Effector memory CD4-positive, alpha-beta T cell (primary cell): ENCODE results near the gene EPAS1.

Experiments
- DNase-seq, 3 donors: peaks; one replicate each; pipeline ENCODE4 v3.0.0-alpha.2; 2020
- H3K27ac ChIP-seq: 2 replicates; pipeline ENCODE4 v1.7.0; 2013; ENCODE audit warnings: mild to moderate bottlenecking, low read length, moderate library complexity; ENCODE audit not compliant: insufficient read depth, poor library complexity, severe bottlenecking
- H3K27me3 ChIP-seq: replicated peaks from 2 replicates; pipeline ENCODE4 v1.7.0; 2013; ENCODE audit warnings: mild to moderate bottlenecking, low read length; ENCODE audit not compliant: insufficient read depth, control insufficient read depth, poor library complexity, severe bottlenecking
- H3K36me3 ChIP-seq: 2 replicates; pipeline ENCODE4 v1.7.0; 2013; ENCODE audit warnings: mild to moderate bottlenecking, low read length, moderate library complexity; ENCODE audit not compliant: control insufficient read depth, insufficient read depth
- H3K4me1 ChIP-seq: 2 replicates; pipeline ENCODE4 v1.7.0; 2013; ENCODE audit warnings: low read length, mild to moderate bottlenecking; ENCODE audit not compliant: control insufficient read depth, insufficient read depth, poor library complexity, severe bottlenecking
- H3K4me3 ChIP-seq: 2 replicates; pipeline ENCODE4 v1.7.0; 2013; ENCODE audit warnings: low read length, low read depth, mild to moderate bottlenecking; ENCODE audit not compliant: insufficient read depth, poor library complexity, severe bottlenecking
- H3K9me3 ChIP-seq: 2 replicates; pipeline ENCODE4 v1.7.0; 2013; ENCODE audit warnings: mild to moderate bottlenecking, low read length, moderate library complexity; ENCODE audit not compliant: control insufficient read depth
- total RNA-seq, 3 donors: gene quantifications; one replicate each; lab custom pipeline; 2026; lab: John Stamatoyannopoulos, UW

EPAS1 gene
- total RNA-seq: 4.6 to 14.9 (median 4.8) reads per million in 3 donors

DNA sequence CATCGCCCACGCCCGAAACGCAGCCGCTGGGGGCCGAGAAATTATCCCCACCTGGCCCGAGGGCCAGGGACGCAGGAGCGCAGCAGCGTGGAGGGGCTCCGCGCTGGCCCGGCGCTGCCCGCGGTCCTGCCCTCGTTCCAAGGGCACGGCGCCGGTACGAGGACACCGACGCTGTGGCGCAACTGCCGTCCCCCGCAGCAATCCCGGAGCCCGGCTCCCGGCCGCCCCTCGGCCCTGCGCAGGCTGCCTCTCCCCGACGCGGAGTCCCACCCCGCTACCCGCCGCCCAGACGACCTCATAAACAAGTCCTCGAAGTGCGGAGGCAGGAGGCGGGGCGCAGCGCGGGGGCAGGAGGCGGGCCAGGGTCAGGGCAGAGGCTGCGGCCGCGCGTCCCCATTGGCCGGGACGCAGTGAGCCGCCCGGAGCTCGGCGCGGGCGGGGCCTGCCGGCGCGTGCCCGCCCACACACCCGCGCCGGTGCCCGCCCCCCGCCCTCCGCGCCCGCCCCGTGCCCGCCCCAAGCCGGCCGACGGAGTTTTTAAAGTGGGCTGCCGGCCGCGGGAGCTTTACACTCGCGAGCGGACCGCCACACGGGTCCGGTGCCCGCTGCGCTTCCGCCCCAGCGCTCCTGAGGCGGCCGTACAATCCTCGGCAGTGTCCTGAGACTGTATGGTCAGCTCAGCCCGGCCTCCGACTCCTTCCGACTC, at the start of gene EPAS1:
EPAS1 (plus strand) TSS at position 568 of the 706 bp plus-strand sequence. CDS start 505 bp downstream, outside the sequence.
- peaks cover 22% of the 10 kb centered on the region for H3K27me3 ChIP-seq
- H3K36me3 ChIP-seq: no peaks in the 10 kb centered on the region
- H3K4me1 ChIP-seq: peaks cover 24% of the 10 kb centered on the region
- peak within 1 kb of the TSS; percentile 12 for H3K27ac ChIP-seq
- DNase-seq: peak; percentile 74 to 84 (median 80)
- no peaks in the 10 kb centered on the region for H3K9me3 ChIP-seq
- H3K4me3 ChIP-seq: peak within 1 kb of the TSS; percentile 63

DNA sequence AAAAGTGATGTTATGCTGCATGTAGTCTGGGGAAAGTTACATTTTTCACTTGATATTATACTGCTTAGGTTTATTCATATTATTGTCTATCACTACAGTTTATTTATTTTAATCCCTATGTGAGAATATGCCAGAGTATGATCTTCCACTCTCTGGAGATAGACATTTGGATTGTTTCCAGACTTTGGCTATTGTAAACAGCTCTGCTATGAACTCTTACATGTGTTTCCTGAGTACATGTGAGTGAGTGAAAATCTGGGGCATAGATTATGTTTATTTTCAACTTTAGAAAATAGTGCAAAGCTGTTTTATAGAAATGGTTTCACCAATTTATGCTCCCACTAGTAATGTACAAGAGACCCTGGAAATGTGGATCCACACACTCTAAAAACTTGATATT, 49.0 kb upstream of the EPAS1 start:
- H3K27ac ChIP-seq: no peak overlapping the region
- H3K27me3 ChIP-seq: no peaks in the 10 kb centered on the region
- no peaks in the 10 kb centered on the region for H3K4me1 ChIP-seq
- no peak overlapping the region for H3K4me3 ChIP-seq
- no peaks in the 10 kb centered on the region for H3K9me3 ChIP-seq
- no peaks in the 10 kb centered on the region for H3K36me3 ChIP-seq
- DNase-seq: no peak

- Histone ChIP-seq H3K27ac (no peak overlapping the region), H3K4me3 (no peak overlapping the region), H3K9me3 (no peaks in the 10 kb centered on the region), H3K27me3 (no peaks in the 10 kb centered on the region), H3K36me3 (no peaks in the 10 kb centered on the region), H3K4me1 (no peaks in the 10 kb centered on the region)
- DNase-seq: no peak
Observed at GRCh38 chr2:46249654-46250053, 47.6 kb upstream of the EPAS1 start.

- H3K27ac ChIP-seq: no peak overlapping the region
- DNase-seq: no peak
- no peaks in the 10 kb centered on the region for H3K4me1 ChIP-seq
- no peaks in the 10 kb centered on the region for H3K9me3 ChIP-seq
- no peaks in the 10 kb centered on the region for H3K27me3 ChIP-seq
- no peak overlapping the region for H3K4me3 ChIP-seq
- no peaks in the 10 kb centered on the region for H3K36me3 ChIP-seq
Observed at GRCh38 chr2:46252891-46253659, 44.1 kb upstream of the EPAS1 start.

DNA sequence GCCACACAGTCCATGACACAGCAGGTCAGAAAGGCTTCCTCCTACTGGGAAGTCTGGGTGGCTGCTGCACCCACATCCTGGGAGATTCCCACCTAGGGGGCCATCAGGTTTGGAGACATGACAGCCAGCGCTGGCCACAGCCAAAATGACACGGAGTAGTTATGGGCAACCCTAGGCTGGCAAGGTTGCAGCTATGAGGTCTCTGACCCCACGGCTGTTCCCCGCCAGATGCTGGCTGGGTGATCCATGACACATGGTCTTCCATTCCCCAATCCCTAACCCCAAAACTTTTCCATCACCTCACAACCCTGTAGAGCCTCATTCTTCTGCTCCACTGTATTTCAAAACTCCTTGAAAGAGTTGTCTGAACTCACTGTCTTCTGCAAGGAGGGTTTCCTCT, 42.7 kb upstream of the EPAS1 start:
- Histone ChIP-seq H3K27ac (no peak overlapping the region), H3K4me1 (no peaks in the 10 kb centered on the region), H3K36me3 (no peaks in the 10 kb centered on the region), H3K9me3 (no peaks in the 10 kb centered on the region), H3K27me3 (no peaks in the 10 kb centered on the region), H3K4me3 (no peak overlapping the region)
- no peak for DNase-seq

DNA sequence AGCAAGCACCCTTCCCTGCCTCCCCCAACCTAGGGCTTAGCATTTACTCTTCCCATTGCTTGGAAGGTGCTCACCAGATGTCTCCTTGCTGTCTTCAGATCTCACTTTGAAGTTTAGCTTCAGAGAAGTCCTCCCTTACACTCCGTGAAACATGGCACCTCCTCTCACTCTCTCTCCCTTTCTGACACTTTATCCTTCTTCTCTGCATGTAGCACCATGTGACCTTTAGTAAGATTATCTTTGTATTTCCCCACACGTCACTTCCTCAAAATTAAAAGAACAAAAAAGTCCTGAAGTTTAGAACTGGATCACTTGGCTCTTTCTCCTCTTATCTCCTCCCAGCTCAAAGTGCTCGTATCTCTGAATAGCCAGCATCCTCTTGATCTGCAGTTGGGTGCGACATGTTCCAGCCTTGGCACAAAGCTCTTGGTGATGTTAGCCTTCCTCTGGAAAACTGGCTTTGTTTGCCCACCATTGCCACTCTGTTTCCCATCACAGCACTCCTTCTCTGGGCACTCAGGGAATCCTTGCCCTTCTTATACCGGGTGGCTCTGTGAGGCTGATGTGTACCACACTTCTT, 40.6 kb upstream of the EPAS1 start:
- Histone ChIP-seq H3K27me3 (no peaks in the 10 kb centered on the region), H3K4me3 (no peak overlapping the region), H3K9me3 (no peaks in the 10 kb centered on the region), H3K27ac (no peak overlapping the region), H3K36me3 (no peaks in the 10 kb centered on the region), H3K4me1 (no peaks in the 10 kb centered on the region)
- no peak for DNase-seq

DNA sequence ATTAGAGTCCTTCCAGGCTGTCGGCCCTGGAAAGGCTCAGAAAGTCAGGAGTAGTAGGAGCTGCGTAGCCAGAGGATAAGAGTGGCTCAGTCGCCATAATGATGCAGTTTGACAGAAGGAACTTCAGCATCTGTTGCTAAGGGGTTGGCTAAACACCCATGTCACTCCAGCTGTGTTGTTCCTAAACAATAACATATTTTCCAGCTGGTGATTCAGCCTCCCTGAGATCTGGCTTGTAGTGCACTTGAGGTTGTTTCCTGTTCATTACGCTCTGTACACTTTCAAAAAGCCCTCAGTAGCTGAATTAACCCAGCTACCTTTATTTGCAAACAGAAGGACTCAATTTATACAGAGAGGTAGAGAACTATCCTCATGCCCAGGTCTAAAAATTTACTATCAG, 39.7 kb upstream of the EPAS1 start:
- no peaks in the 10 kb centered on the region for H3K9me3 ChIP-seq
- no peak overlapping the region for H3K4me3 ChIP-seq
- no peak for DNase-seq
- H3K27me3 ChIP-seq: no peaks in the 10 kb centered on the region
- no peaks in the 10 kb centered on the region for H3K36me3 ChIP-seq
- no peaks in the 10 kb centered on the region for H3K4me1 ChIP-seq
- no peak overlapping the region for H3K27ac ChIP-seq

GRCh38 chr2:46257980-46258379, 39.2 kb upstream of the EPAS1 start:
- Histone ChIP-seq H3K27ac (no peak overlapping the region), H3K36me3 (no peaks in the 10 kb centered on the region), H3K9me3 (no peaks in the 10 kb centered on the region), H3K27me3 (no peaks in the 10 kb centered on the region), H3K4me1 (no peaks in the 10 kb centered on the region), H3K4me3 (no peak overlapping the region)
- DNase-seq: no peak

- Histone ChIP-seq H3K4me1 (no peaks in the 10 kb centered on the region), H3K9me3 (no peaks in the 10 kb centered on the region), H3K27me3 (no peaks in the 10 kb centered on the region), H3K27ac (no peak overlapping the region), H3K36me3 (no peaks in the 10 kb centered on the region), H3K4me3 (no peak overlapping the region)
- DNase-seq: no peak
Observed at GRCh38 chr2:46258937-46259776, 38.0 kb upstream of the EPAS1 start.
